Thyroid gland (tissue), 4 donors: Measurements from ENCODE around the gene OSMR.
"Not testable (repeated sequence)": the region's sequence is repeated elsewhere in the genome, so short reads cannot be mapped to it uniquely, and the experiment has no call there.

Experiments used
- CTCF ChIP-seq, 6 experiments: fragments of 200-600 bp in 3 of 6; fragments of 450-650 bp in 3 of 6; sonication (generic) in 3 of 6; IDR thresholded peaks; one replicate each; pipeline ENCODE4 v1.5.1; 2016 to 2019; ENCODE audit warnings: antibody characterized with exemption in 6 of 6, mild to moderate bottlenecking in 2 of 6, inconsistent platforms in 1 of 6, moderate library complexity in 1 of 6
- POLR2A ChIP-seq, 2 donors: fragments of 450-650 bp; IDR thresholded peaks; one replicate each; pipeline ENCODE4 v1.6.1; 2017; ENCODE audit warnings: antibody characterized with exemption in 2 of 2, mild to moderate bottlenecking in 2 of 2, moderate library complexity in 1 of 2

GRCh38 chr5:38851640-38852039 lies 5.8 kb downstream of the OSMR start:
- TF ChIP-seq CTCF, POLR2A (IDR thresholded peaks at IDR 0.05): not testable (repeated sequence)
